K562 (cell line): ENCODE data around the gene ACP5. TPM values are rescaled to one million over a fixed set of nuclear protein-coding genes. Genes with fewer than 3 reads are reported as not detected.

Source experiments
- BHLHE40 ChIP-seq: IDR thresholded peaks from 2 replicates; pipeline ENCODE4 v1.6.1; 2011; ENCODE audit warnings: low read length, improper control_type of control experiment
- CBX8 ChIP-seq: fragments of 200-600 bp; sonication (generic); IDR thresholded peaks from 2 replicates; pipeline ENCODE4 v1.6.1; 2012; ENCODE audit warnings: borderline replicate concordance, mixed run types, low read depth, mild to moderate bottlenecking, moderate library complexity, mixed read lengths, low read length, control low read depth, inconsistent platforms; ENCODE audit not compliant: poor library complexity, severe bottlenecking; ENCODE audit errors: extremely low read depth
- DDX20 ChIP-seq: fragments of 450-650 bp; IDR thresholded peaks from 2 replicates; pipeline ENCODE4 v1.6.1; 2016; ENCODE audit warnings: missing genetic modification characterization, low read depth, mild to moderate bottlenecking, missing compliant biosample characterization, moderate library complexity
- FOS ChIP-seq: IDR thresholded peaks from 3 replicates; pipeline ENCODE4 v1.6.1; 2011; ENCODE audit not compliant: insufficient read length; ENCODE audit errors: extremely low read depth
- FOXP1 ChIP-seq: sonication (generic); formaldehyde crosslinking; IDR thresholded peaks from 2 replicates; pipeline ENCODE4 v1.8.0; 2022; ENCODE audit warnings: mild to moderate bottlenecking, missing genetic modification reagents
- JUND ChIP-seq, 2 experiments: IDR thresholded peaks; 2 replicates in 1 of 2; 3 replicates in 1 of 2; pipeline ENCODE4 v1.6.1; 2011; ENCODE audit warnings: borderline replicate concordance in 2 of 2, low read depth in 2 of 2, low read length in 2 of 2, improper control_type of control experiment in 1 of 2, missing biosample characterization in 1 of 2, missing genetic modification characterization in 1 of 2, missing genetic modification reagents in 1 of 2
- KLF16 ChIP-seq: IDR thresholded peaks from 2 replicates; pipeline ENCODE4 v1.6.1; 2016; ENCODE audit warnings: antibody characterized with exemption
- LCOR ChIP-seq: sonication (generic); formaldehyde crosslinking; IDR thresholded peaks from 2 replicates; pipeline ENCODE4 v1.8.0; 2022; ENCODE audit warnings: mild to moderate bottlenecking, missing genetic modification reagents
- NCOA1 ChIP-seq: fragments of 450-650 bp; IDR thresholded peaks from 2 replicates; pipeline ENCODE4 v1.6.1; 2016; ENCODE audit warnings: low read depth
- PTTG1 ChIP-seq: fragments of 450-650 bp; IDR thresholded peaks from 2 replicates; pipeline ENCODE4 v1.6.1; 2016; ENCODE audit warnings: low read depth, mild to moderate bottlenecking, missing genetic modification characterization, missing compliant biosample characterization
- RAD21 ChIP-seq, 2 experiments: fragments of 250-450 bp in 1 of 2; fragments of 450-650 bp in 1 of 2; sonication (Bioruptor Pico) in 1 of 2; formaldehyde crosslinking in 1 of 2; IDR thresholded peaks in 1 of 2; conservative IDR thresholded peaks in 1 of 2; 2 replicates each; pipeline versions ENCODE4 v1.4.0 to v1.8.0; 2020 to 2022; ENCODE audit warnings: mild to moderate bottlenecking in 2 of 2, moderate library complexity in 1 of 2
- ZC3H11A ChIP-seq: IDR thresholded peaks from 2 replicates; pipeline ENCODE4 v1.6.1; 2012; ENCODE audit warnings: low read depth, low read length, improper control_type of control experiment
- ZNF717 ChIP-seq: fragments of 250-450 bp; sonication (Bioruptor Pico); IDR thresholded peaks from 2 replicates; pipeline ENCODE4 v1.5.0; 2021
- polyA plus RNA-seq, 8 experiments: library from polyadenylated mRNA; depleted of rRNA in 4 of 8; stranded (reverse) in 5 of 8; unstranded in 3 of 8; fragments of >200 nt; fragmentation: Nextera tagmentation in 2 of 8; fragmentation: Illumina TruSeq in 1 of 8; extraction: Ambion mirVana in 2 of 8; extraction: Trizol in 1 of 8; gene quantifications; 2 replicates each; pipeline versions ENCODE4 v1.2.1 to v1.2.3, GENCODE V29; 2011 to 2014; ENCODE audit warnings: inconsistent platforms in 1 of 8, missing spikeins in 1 of 8
- total RNA-seq, 7 experiments: library from RNA; depleted of rRNA in 6 of 7; stranded (reverse); fragments of >200 nt in 6 of 7; fragmentation: Illumina TruSeq in 2 of 7; extraction: Trizol in 2 of 7; gene quantifications; 2 replicates each; pipeline versions ENCODE4 v1.2.1 to v1.2.3, GENCODE V29; 2011 to 2021; ENCODE audit warnings: low replicate concordance in 1 of 7
- TF ChIP-seq, protein P1 (sequence below): sonication (generic); formaldehyde crosslinking; IDR thresholded peaks from 2 replicates; pipeline ENCODE4 v1.8.1; 2023; ENCODE audit warnings: missing genetic modification reagents, mild to moderate bottlenecking, borderline replicate concordance
- TF ChIP-seq, protein P2 (sequence below): sonication (generic); formaldehyde crosslinking; IDR thresholded peaks from 2 replicates; pipeline ENCODE4 v1.8.1; 2022; ENCODE audit warnings: missing genetic modification reagents
- TF ChIP-seq, protein P3 (sequence below), 2 experiments: IDR thresholded peaks in 1 of 2; conservative IDR thresholded peaks in 1 of 2; 2 replicates each; pipeline ENCODE4 v1.6.1; 2016; ENCODE audit warnings: low read depth in 2 of 2, mild to moderate bottlenecking in 1 of 2, missing compliant biosample characterization in 1 of 2, missing genetic modification characterization in 1 of 2, moderate library complexity in 1 of 2

ACP5 gene
- total and polyA plus RNA-seq, 9 of the 15 experiments (the other 6 are each of a cell fraction or from before 2014, with no cell fraction given), result 0.06 to 1.1 (median 0.31) TPM; not detected in 1

DNA sequence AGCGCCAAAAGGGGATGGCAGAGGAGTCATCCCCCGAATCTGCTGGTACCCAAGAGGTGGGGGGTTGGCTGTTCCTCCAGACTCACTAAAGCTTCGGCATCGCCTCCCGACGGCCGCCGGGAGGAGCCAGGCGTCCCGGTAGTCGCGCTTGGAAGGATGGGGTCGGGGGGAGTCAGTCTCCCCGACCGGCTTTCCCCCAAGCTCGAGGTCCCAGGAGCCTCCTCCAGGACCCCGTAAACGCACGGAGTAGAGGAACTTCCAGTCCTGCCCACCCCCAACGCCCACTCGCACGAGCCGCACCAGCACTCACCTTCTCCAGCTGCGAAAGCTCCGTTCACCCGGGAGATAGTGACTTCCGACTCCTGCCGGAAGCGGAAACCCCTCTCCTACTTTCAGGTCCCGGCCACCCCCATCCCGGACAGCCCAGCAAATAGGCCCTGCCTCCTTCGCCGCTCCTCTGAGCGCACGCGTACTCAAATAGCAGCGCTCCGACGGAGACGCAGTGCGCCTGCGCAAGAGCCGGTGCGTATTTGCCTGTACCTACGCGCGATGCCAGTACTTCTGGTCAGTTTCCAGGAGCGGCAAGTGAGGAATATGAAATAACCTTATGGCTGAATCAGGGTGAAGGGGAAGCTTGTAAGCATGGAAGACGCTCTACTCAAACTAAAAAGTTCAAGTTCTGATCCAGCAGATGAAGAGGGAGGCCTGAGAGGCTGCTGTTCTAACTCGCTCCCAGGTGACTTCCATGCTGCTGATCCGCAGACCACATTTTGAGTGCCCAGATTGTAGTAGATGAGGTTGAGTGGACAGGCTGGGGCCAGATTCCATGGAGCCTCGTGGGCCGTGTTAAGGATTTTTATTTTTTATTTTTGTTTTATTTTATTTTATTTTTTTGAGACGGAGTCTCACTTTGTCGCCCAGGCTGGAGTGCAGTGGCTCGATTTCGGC lies 18.3 kb downstream of the ACP5 start, which contains the start of gene ELOF1 (continued):
- 0 out of 2 replicates have a peak, but pooled peaks have one; percentile 28 for TF ChIP-seq JUND (IDR thresholded peaks at IDR 0.05; ENCODE audit: borderline replicate concordance, low read depth, low read length)
- TF ChIP-seq JUND (tag; IDR thresholded peaks at IDR 0.05; ENCODE audit: borderline replicate concordance, low read depth, low read length), result peak; percentile 31; the same call in 1 of the 3 replicates
- TF ChIP-seq PTTG1 (tag), result no peak
- no peak for TF ChIP-seq LCOR (CRISPR knock-in tag)
- TF ChIP-seq BHLHE40, result peak; percentile 68
- TF ChIP-seq ZC3H11A, result no peak
- TF ChIP-seq, protein P1, sequence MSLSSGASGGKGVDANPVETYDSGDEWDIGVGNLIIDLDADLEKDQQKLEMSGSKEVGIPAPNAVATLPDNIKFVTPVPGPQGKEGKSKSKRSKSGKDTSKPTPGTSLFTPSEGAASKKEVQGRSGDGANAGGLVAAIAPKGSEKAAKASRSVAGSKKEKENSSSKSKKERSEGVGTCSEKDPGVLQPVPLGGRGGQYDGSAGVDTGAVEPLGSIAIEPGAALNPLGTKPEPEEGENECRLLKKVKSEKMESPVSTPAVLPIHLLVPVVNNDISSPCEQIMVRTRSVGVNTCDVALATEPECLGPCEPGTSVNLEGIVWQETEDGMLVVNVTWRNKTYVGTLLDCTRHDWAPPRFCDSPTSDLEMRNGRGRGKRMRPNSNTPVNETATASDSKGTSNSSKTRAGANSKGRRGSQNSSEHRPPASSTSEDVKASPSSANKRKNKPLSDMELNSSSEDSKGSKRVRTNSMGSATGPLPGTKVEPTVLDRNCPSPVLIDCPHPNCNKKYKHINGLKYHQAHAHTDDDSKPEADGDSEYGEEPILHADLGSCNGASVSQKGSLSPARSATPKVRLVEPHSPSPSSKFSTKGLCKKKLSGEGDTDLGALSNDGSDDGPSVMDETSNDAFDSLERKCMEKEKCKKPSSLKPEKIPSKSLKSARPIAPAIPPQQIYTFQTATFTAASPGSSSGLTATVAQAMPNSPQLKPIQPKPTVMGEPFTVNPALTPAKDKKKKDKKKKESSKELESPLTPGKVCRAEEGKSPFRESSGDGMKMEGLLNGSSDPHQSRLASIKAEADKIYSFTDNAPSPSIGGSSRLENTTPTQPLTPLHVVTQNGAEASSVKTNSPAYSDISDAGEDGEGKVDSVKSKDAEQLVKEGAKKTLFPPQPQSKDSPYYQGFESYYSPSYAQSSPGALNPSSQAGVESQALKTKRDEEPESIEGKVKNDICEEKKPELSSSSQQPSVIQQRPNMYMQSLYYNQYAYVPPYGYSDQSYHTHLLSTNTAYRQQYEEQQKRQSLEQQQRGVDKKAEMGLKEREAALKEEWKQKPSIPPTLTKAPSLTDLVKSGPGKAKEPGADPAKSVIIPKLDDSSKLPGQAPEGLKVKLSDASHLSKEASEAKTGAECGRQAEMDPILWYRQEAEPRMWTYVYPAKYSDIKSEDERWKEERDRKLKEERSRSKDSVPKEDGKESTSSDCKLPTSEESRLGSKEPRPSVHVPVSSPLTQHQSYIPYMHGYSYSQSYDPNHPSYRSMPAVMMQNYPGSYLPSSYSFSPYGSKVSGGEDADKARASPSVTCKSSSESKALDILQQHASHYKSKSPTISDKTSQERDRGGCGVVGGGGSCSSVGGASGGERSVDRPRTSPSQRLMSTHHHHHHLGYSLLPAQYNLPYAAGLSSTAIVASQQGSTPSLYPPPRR (CRISPR knock-in tag), result no peak
- TF ChIP-seq, protein P2, sequence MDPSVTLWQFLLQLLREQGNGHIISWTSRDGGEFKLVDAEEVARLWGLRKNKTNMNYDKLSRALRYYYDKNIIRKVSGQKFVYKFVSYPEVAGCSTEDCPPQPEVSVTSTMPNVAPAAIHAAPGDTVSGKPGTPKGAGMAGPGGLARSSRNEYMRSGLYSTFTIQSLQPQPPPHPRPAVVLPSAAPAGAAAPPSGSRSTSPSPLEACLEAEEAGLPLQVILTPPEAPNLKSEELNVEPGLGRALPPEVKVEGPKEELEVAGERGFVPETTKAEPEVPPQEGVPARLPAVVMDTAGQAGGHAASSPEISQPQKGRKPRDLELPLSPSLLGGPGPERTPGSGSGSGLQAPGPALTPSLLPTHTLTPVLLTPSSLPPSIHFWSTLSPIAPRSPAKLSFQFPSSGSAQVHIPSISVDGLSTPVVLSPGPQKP, result no peak
- TF ChIP-seq, protein P3, sequence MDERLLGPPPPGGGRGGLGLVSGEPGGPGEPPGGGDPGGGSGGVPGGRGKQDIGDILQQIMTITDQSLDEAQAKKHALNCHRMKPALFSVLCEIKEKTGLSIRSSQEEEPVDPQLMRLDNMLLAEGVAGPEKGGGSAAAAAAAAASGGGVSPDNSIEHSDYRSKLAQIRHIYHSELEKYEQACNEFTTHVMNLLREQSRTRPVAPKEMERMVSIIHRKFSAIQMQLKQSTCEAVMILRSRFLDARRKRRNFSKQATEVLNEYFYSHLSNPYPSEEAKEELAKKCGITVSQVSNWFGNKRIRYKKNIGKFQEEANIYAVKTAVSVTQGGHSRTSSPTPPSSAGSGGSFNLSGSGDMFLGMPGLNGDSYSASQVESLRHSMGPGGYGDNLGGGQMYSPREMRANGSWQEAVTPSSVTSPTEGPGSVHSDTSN (CRISPR knock-in tag; IDR thresholded peaks at IDR 0.05; ENCODE audit: low read depth), result no peak
- TF ChIP-seq, protein P3 (tag; conservative IDR thresholded peaks at IDR 0.05; ENCODE audit: low read depth), result no peak
- no peak for TF ChIP-seq KLF16
- TF ChIP-seq DDX20 (tag), result no peak
- peak; percentile 32 for TF ChIP-seq NCOA1
- TF ChIP-seq ZNF717 (CRISPR knock-in tag), result no peak
- TF ChIP-seq FOS, result no peak
- TF ChIP-seq RAD21 (CRISPR knock-in tag; conservative IDR thresholded peaks at IDR 0.05 in 1 of 2, IDR thresholded peaks at IDR 0.05 in 1 of 2), result peak in 1 of 2 experiments; percentile 30; a peak in 3 of 4 replicates
- TF ChIP-seq CBX8, result no peak
- TF ChIP-seq FOXP1 (CRISPR knock-in tag), result no peak
